SU-DHL-6 (cell line): ENCODE results near the gene ZC3H8.

ENCODE experiments used
- CTCF ChIP-seq: fragments of 200-600 bp; sonication (generic); IDR thresholded peaks from one replicate; pipeline ENCODE4 v1.5.1; 2017; ENCODE audit warnings: antibody characterized with exemption, mild to moderate bottlenecking, low read length, moderate library complexity; ENCODE audit not compliant: insufficient read depth, poor library complexity, severe bottlenecking
- EZH2phosphoT487 ChIP-seq: fragments of 200-600 bp; sonication (generic), shearing (Covaris generic); conservative IDR thresholded peaks from 2 replicates; pipeline ENCODE4 v1.6.1; 2018; ENCODE audit warnings: mild to moderate bottlenecking, antibody characterized with exemption, low read length, moderate library complexity, mixed read lengths

- TF ChIP-seq EZH2phosphoT487 (no peak), CTCF (peak; percentile 98)
These were observed 4.9 kb upstream of the ZC3H8 start for GRCh38 chr2:112259509-112260294.
